ENCODE results near the gene PPP1R13B.

The PPP1R13B gene

GRCh38 chr14:103870891-103871595 lies 23.7 kb upstream of the PPP1R13B start:
- FAIRE-seq (no peak), DNase-seq (ENCODE audit: insufficient read length, low spot score) (no peak)
- TF ChIP-seq, protein P1, sequence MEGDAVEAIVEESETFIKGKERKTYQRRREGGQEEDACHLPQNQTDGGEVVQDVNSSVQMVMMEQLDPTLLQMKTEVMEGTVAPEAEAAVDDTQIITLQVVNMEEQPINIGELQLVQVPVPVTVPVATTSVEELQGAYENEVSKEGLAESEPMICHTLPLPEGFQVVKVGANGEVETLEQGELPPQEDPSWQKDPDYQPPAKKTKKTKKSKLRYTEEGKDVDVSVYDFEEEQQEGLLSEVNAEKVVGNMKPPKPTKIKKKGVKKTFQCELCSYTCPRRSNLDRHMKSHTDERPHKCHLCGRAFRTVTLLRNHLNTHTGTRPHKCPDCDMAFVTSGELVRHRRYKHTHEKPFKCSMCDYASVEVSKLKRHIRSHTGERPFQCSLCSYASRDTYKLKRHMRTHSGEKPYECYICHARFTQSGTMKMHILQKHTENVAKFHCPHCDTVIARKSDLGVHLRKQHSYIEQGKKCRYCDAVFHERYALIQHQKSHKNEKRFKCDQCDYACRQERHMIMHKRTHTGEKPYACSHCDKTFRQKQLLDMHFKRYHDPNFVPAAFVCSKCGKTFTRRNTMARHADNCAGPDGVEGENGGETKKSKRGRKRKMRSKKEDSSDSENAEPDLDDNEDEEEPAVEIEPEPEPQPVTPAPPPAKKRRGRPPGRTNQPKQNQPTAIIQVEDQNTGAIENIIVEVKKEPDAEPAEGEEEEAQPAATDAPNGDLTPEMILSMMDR (IDR thresholded peaks at IDR 0.05; ENCODE audit: insufficient read depth, missing control alignments), result no peak

DNA sequence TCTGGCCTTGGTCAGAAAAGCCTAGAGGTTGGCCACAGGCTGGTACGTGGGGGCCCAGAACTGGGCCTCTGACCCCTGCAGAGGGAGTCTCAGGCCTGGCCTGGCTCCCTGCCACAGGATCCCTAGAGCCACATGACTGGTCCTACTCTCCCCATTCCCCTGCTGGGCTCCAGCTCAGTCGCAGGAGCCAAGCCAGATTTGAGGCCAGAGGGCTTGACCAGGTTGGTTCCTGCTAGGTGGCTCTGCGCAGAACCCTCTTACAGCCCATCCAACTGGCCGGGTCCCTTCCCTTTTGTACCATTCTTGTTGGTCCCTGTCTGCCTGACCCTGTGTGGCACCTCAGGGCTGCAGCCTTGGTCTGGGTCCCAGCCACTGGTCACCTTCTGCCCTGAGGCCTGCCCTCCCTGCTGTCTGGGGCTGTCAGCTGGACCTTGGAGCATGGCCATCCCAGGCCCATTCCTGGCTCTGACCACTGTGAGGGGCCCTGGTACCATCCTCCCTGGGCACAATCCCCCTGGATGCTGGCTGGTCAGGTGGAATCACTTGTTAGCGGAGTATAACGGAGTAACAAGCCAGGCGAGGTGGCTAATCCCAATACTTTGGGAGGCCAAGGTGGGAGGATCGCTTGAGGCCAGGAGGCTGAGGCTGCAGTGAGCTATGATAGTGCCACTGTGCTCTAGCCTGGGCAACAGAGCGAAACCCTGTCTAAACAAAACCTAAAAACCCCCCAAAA lies 22.9 kb upstream of the PPP1R13B start:
- TF ChIP-seq, protein P1 (IDR thresholded peaks at IDR 0.05; ENCODE audit: insufficient read depth, missing control alignments), result no peak
- DNase-seq (ENCODE audit: insufficient read length, low spot score), result no peak
- FAIRE-seq, result no peak

- FAIRE-seq (no peak), DNase-seq (ENCODE audit: insufficient read length, low spot score) (no peak)
- TF ChIP-seq, protein P1 (IDR thresholded peaks at IDR 0.05; ENCODE audit: insufficient read depth, missing control alignments), result no peak
Observed at GRCh38 chr14:103869406-103870143, 22.2 kb upstream of the PPP1R13B start.

GRCh38 chr14:103868242-103868897 lies 21.0 kb upstream of the PPP1R13B start:
- no peak for FAIRE-seq
- TF ChIP-seq, protein P1 (IDR thresholded peaks at IDR 0.05; ENCODE audit: insufficient read depth, missing control alignments), result no peak
- DNase-seq (ENCODE audit: insufficient read length, low spot score), result no peak

- TF ChIP-seq, protein P1 (IDR thresholded peaks at IDR 0.05; ENCODE audit: insufficient read depth, missing control alignments), result no peak
- DNase-seq (ENCODE audit: insufficient read length, low spot score) (no peak), FAIRE-seq (no peak)
Observed at GRCh38 chr14:103867523-103867953, 20.2 kb upstream of the PPP1R13B start.

DNA sequence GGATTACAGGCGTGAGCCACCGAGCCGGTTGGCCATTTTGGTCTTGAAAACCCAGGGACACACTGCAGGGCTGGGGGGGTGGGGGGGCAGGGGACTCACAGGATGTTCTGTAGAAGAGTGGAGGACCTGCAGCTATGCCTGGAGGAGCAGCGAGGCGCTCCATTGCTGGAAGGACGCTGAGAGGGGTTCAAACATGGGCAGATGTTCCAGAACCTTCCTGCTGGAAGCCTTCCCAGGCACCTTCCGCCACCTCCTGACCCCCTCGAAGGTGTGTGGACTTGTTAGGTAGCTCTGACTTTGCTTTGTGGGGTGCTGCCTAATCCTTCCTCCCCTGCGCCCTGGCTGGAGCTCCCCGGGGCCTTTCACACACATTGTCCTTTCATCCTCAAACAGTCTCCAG lies 19.6 kb upstream of the PPP1R13B start:
- FAIRE-seq (no peak), DNase-seq (ENCODE audit: insufficient read length, low spot score) (no peak)
- TF ChIP-seq, protein P1 (IDR thresholded peaks at IDR 0.05; ENCODE audit: insufficient read depth, missing control alignments), result no peak
